HUES64 (cell line): Measurements from ENCODE around the gene OR52W1.

Source experiments
- H3K27ac ChIP-seq: 2 replicates; pipeline ENCODE4 v1.7.0; 2013; ENCODE audit warnings: low read depth, low read length, inconsistent platforms
- H3K27me3 ChIP-seq: 2 replicates; pipeline ENCODE4 v1.6.1; 2013; ENCODE audit warnings: mild to moderate bottlenecking, low read length; ENCODE audit not compliant: insufficient read depth
- H3K36me3 ChIP-seq: 2 replicates; pipeline ENCODE4 v1.6.1; 2013; ENCODE audit warnings: mild to moderate bottlenecking, low read length; ENCODE audit not compliant: insufficient read depth
- H3K4me1 ChIP-seq: 2 replicates; pipeline ENCODE4 v1.6.1; 2013; ENCODE audit warnings: mild to moderate bottlenecking, low read length, moderate library complexity; ENCODE audit not compliant: insufficient read depth
- H3K4me3 ChIP-seq: 2 replicates; pipeline ENCODE4 v1.5.1; 2013; ENCODE audit warnings: mild to moderate bottlenecking, low read length, moderate library complexity
- H3K9ac ChIP-seq: 2 replicates; pipeline ENCODE4 v1.6.1; 2013; ENCODE audit warnings: mild to moderate bottlenecking, low read depth, low read length
- H3K9me3 ChIP-seq: 2 replicates; pipeline ENCODE4 v1.6.1; 2013; ENCODE audit warnings: low read depth, low read length; ENCODE audit not compliant: insufficient read depth
- WGBS: fragments of 150-250, 120-280 bp; methylation state at CpG from one replicate; pipeline ENCODE4 v1.1.7; 2013; ENCODE audit warnings: missing lambda C conversion rate; 5-methylcytosine and 5-hydroxymethylcytosine counted together

The OR52W1 gene

GRCh38 chr11:6219359-6219758 is 20.3 kb downstream of the OR52W1 start:
- H3K9me3 ChIP-seq: no peaks in the 10 kb centered on the region
- peaks cover 94% of the 10 kb centered on the region for H3K36me3 ChIP-seq
- H3K27me3 ChIP-seq: no peaks in the 10 kb centered on the region
- H3K9ac ChIP-seq: no peak overlapping the region
- no peaks in the 10 kb centered on the region for H3K4me1 ChIP-seq
- no peak overlapping the region for H3K27ac ChIP-seq
- no peak overlapping the region for H3K4me3 ChIP-seq
- WGBS: 90% methylated on average over 2 of the region's 2 CpGs

DNA sequence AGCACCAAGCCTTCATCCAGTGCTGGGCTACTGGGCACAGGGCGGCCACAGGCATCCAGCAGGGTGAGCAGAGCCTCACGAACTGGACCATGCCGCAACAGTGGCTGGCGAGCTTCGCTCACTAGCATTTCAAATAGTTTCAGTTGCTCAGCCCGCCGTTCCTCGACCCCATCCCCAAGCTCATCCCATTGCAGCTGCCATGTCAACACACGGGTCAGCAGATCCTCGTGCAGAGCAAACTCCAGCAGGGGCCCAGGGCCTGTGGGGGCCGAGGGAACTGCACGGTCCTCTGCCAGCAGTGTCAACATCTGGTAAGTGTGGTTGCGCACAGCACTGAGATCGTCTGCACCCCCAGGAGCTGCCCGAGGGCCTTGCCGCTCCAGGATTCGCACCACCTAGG is 24.8 kb downstream of the OR52W1 start:
- Histone ChIP-seq H3K4me1 (no peaks in the 10 kb centered on the region), H3K4me3 (no peak overlapping the region), H3K9ac (no peak overlapping the region), H3K36me3 (peaks cover 54% of the 10 kb centered on the region), H3K27ac (no peak overlapping the region), H3K27me3 (no peaks in the 10 kb centered on the region), H3K9me3 (no peaks in the 10 kb centered on the region)
- WGBS: 96% methylated on average over 17 of the region's 17 CpGs

DNA sequence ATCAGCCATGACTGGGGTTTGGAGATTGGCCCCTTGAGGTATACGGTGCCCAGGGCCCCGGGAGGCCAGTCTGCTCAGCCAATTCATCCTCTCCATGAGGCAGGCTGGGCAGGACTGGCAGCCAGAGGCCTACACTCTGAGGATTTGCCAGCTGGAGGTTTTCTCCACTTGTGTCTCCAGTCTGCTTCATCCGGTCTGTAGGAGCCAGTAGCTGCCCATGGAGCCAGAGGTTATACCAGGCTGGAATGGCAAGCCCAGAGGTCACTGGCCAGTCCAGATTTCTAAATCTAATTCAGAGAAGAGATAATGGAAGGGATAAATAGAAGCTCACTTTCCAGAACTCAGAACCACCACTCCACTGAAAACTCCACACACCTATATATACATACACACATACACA is 25.4 kb downstream of the OR52W1 start:
- Histone ChIP-seq H3K36me3 (peaks cover 49% of the 10 kb centered on the region), H3K9me3 (no peaks in the 10 kb centered on the region), H3K27ac (no peak overlapping the region), H3K4me1 (no peaks in the 10 kb centered on the region), H3K9ac (no peak overlapping the region), H3K27me3 (no peaks in the 10 kb centered on the region), H3K4me3 (no peak overlapping the region)
- 96% methylated on average over 3 of the region's 3 CpGs for WGBS

GRCh38 chr11:6225024-6225423 is 26.0 kb downstream of the OR52W1 start:
- Histone ChIP-seq H3K36me3 (peaks cover 43% of the 10 kb centered on the region), H3K27me3 (no peaks in the 10 kb centered on the region), H3K9me3 (no peaks in the 10 kb centered on the region), H3K27ac (no peak overlapping the region), H3K9ac (no peak overlapping the region), H3K4me3 (no peak overlapping the region), H3K4me1 (no peaks in the 10 kb centered on the region)
- 91% methylated on average over 1 of the region's 1 CpG for WGBS

- no peaks in the 10 kb centered on the region for H3K9me3 ChIP-seq
- H3K4me3 ChIP-seq: no peak overlapping the region
- no peaks in the 10 kb centered on the region for H3K4me1 ChIP-seq
- H3K27ac ChIP-seq: no peak overlapping the region
- H3K9ac ChIP-seq: no peak overlapping the region
- H3K36me3 ChIP-seq: peaks cover 34% of the 10 kb centered on the region
- H3K27me3 ChIP-seq: no peaks in the 10 kb centered on the region
- 94% methylated on average over 2 of the region's 2 CpGs for WGBS
Measured at GRCh38 chr11:6225896-6226295, 26.9 kb downstream of the OR52W1 start.

DNA sequence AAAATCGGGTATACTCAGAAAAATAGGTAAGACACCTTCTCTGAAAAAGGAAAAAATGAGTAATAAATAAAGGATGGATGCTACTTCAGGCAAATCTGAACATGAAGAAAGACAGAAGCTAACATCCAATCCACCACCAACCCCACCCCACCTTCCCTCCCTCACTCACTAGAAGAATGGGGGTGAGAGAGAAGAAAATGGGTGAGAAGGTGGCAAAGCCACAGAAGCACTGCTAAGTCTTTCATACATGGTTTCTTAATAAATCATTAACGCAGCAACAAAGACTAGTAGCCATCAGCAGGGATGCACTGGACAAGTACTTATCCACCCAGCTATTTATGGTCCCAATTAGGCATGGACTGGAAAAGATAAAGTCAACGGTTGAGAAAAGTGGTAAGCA is 29.5 kb downstream of the OR52W1 start:
- Histone ChIP-seq H3K4me3 (no peak overlapping the region), H3K36me3 (peaks cover 8% of the 10 kb centered on the region), H3K27me3 (no peaks in the 10 kb centered on the region), H3K4me1 (no peaks in the 10 kb centered on the region), H3K27ac (no peak overlapping the region), H3K9me3 (no peaks in the 10 kb centered on the region), H3K9ac (no peak overlapping the region)
- WGBS: 62% methylated on average over 3 of the region's 3 CpGs

DNA sequence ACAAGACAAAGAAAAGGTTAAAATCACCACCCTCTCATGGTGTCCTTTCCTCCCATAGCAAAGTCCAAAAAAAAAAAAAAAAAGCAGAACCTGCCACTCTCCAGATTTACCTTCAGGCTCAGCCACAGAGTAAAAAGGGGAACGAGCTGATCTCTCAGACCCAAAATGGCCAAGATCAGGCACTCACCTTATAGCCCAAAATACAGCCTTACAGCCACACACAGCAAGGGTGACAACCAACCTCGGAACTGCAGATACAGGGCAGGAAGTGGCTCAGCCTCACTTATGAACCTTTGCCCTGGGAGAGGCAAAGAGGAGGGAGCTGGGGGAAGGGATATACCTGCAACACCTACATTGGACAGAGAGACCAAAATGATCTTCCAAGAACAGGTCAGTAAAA is 30.9 kb downstream of the OR52W1 start:
- no peaks in the 10 kb centered on the region for H3K4me1 ChIP-seq
- WGBS: 66% methylated on average over 2 of the region's 2 CpGs
- H3K27ac ChIP-seq: no peak overlapping the region
- H3K9me3 ChIP-seq: no peaks in the 10 kb centered on the region
- H3K36me3 ChIP-seq: no peaks in the 10 kb centered on the region; the same call in 1 of the 2 replicates
- no peaks in the 10 kb centered on the region for H3K27me3 ChIP-seq
- no peak overlapping the region for H3K4me3 ChIP-seq
- H3K9ac ChIP-seq: no peak overlapping the region

- Histone ChIP-seq H3K4me1 (no peaks in the 10 kb centered on the region), H3K27me3 (no peaks in the 10 kb centered on the region), H3K27ac (no peak overlapping the region), H3K9ac (no peak overlapping the region), H3K36me3 (no peaks in the 10 kb centered on the region), H3K9me3 (no peaks in the 10 kb centered on the region), H3K4me3 (peak overlapping the region; percentile 5; the same call in 1 of the 2 replicates)
Measured at GRCh38 chr11:6232899-6233298, 33.9 kb downstream of the OR52W1 start.

DNA sequence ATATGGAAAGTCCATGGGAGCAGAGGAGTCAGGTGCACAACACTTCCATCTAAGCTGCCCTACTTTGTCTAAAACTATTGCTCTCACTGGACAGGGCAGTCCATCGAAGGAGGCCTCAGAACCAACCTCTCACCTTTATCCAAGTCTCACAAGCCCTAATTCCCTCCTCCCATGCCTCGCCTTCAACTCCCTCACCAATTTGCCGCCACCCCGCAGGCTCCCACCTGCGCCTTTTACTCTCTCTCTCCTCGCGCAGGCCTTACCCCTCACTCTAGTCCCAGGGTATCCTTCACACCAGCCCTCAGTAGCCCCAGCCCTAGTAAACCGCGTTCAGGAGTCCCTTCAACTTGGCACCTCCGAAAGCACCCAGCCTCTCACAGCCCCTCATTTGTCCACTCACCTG is 35.0 kb downstream of the OR52W1 start:
- Histone ChIP-seq H3K27ac (peak overlapping the region; percentile 36), H3K36me3 (no peaks in the 10 kb centered on the region), H3K27me3 (no peaks in the 10 kb centered on the region), H3K4me3 (peak overlapping the region; percentile 97), H3K9me3 (no peaks in the 10 kb centered on the region), H3K4me1 (no peaks in the 10 kb centered on the region), H3K9ac (peak overlapping the region; percentile 83)
- WGBS: 2% methylated on average over 10 of the region's 10 CpGs

DNA sequence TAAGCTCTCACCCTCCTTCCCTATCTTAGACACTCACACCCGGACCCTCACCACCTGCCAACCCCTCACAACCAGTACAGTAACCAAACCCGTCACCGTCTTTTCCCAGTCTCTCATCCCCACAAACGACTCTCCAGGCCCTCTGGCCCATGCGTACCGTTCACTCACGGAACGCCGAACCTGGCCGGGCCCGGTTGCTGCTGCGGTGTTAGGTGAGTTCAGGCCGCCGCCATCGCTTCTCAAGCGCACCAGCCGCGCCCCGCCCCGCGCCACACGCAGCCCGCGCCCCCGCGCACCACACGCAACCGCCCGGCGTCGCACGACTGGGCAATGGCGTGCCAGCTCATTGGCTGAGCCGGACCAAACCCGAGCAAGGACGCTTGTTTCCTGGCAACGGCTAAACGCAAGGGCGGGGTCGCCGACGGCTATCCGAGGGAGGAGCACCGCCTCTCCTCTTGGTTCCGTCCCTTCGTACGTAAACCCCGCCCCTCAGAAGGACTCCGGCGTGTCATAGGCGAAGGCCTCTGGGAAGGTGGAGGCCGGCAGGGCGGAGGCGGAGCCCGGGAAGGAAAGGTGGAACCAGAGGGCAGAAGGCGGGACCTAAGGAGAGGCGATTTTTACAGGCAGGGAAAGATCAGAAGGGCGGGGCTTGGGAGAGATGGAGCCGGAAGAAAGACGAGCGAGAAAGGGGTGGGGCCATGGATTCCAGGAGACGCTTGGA is 35.5 kb downstream of the OR52W1 start, which contains the start of gene FHIP1B:
TSS of gene FHIP1B (minus strand) at position 250 of the 721 bp plus-strand sequence. CDS start 10,120 bp downstream, outside the sequence.
- H3K9ac ChIP-seq: peak within 1 kb of the TSS; percentile 83
- H3K27me3 ChIP-seq: no peaks in the 10 kb centered on the region
- H3K4me3 ChIP-seq: peak within 1 kb of the TSS; percentile 97
- no peaks in the 10 kb centered on the region for H3K4me1 ChIP-seq
- under 1% methylated on average over 62 of the region's 62 CpGs for WGBS
- no peaks in the 10 kb centered on the region for H3K9me3 ChIP-seq
- peak within 1 kb of the TSS; percentile 64 for H3K27ac ChIP-seq
- no peaks in the 10 kb centered on the region for H3K36me3 ChIP-seq

GRCh38 chr11:6237266-6237665 is 38.2 kb downstream of the OR52W1 start:
- no peak overlapping the region for H3K4me3 ChIP-seq
- 89% methylated on average over 4 of the region's 4 CpGs for WGBS

More at GRCh38 chr11:6237266-6237665, 38.2 kb downstream of the OR52W1 start:
- Histone ChIP-seq H3K27me3 (no peaks in the 10 kb centered on the region), H3K9me3 (no peaks in the 10 kb centered on the region), H3K9ac (no peak overlapping the region), H3K4me1 (no peaks in the 10 kb centered on the region), H3K36me3 (no peaks in the 10 kb centered on the region), H3K27ac (no peak overlapping the region)
